Hepatocyte (in vitro differentiated cells): Measurements from ENCODE around the gene GTF2F2. TPM values are rescaled to one million over a fixed set of nuclear protein-coding genes. Genes with fewer than 3 reads are reported as not detected.

Source experiments
- DNase-seq: peaks from one replicate; pipeline ENCODE4 v3.0.0-alpha.2; 2016; ENCODE audit warnings: low spot score
- H2AFZ ChIP-seq: fragments of 200-600 bp; sonication (generic); 2 replicates; pipeline ENCODE4 v1.6.0; 2016; ENCODE audit warnings: antibody characterized with exemption, mild to moderate bottlenecking
- H3K27ac ChIP-seq: fragments of 200-600 bp; sonication (generic); 2 replicates; pipeline ENCODE4 v1.5.1; 2016; ENCODE audit warnings: mild to moderate bottlenecking
- H3K27me3 ChIP-seq: fragments of 200-600 bp; sonication (generic); 2 replicates; pipeline ENCODE4 v1.6.1; 2016
- H3K36me3 ChIP-seq: fragments of 200-600 bp; sonication (generic); replicated peaks from 2 replicates; pipeline ENCODE4 v1.5.1; 2016; ENCODE audit warnings: low read depth; ENCODE audit not compliant: insufficient read depth
- H3K4me1 ChIP-seq: fragments of 200-600 bp; sonication (generic); 2 replicates; pipeline ENCODE4 v1.5.1; 2016; ENCODE audit warnings: mild to moderate bottlenecking, moderate library complexity; ENCODE audit not compliant: insufficient read depth
- H3K4me2 ChIP-seq: fragments of 200-600 bp; sonication (generic); 2 replicates; pipeline ENCODE4 v1.6.0; 2016
- H3K4me3 ChIP-seq: fragments of 200-600 bp; sonication (generic); 2 replicates; pipeline ENCODE4 v1.5.1; 2016; ENCODE audit warnings: mild to moderate bottlenecking
- H3K79me2 ChIP-seq: fragments of 200-600 bp; sonication (generic); 2 replicates; pipeline ENCODE4 v1.6.0; 2017; ENCODE audit warnings: mild to moderate bottlenecking
- H3K9me2 ChIP-seq: fragments of 200-600 bp; sonication (generic); replicated peaks from 2 replicates; pipeline ENCODE4 v1.6.0; 2017; ENCODE audit warnings: mild to moderate bottlenecking; ENCODE audit not compliant: insufficient read depth
- H3K9me3 ChIP-seq: fragments of 200-600 bp; sonication (generic); 2 replicates; pipeline ENCODE4 v1.5.1; 2016; ENCODE audit warnings: low read depth, mild to moderate bottlenecking
- H4K20me1 ChIP-seq: fragments of 200-600 bp; sonication (generic); 2 replicates; pipeline ENCODE4 v1.6.0; 2016; ENCODE audit warnings: mild to moderate bottlenecking; ENCODE audit not compliant: insufficient read depth, poor library complexity, severe bottlenecking
- EZH2 ChIP-seq: fragments of 200-600 bp; sonication (generic); IDR thresholded peaks from 2 replicates; pipeline ENCODE4 v1.6.1; 2016; ENCODE audit warnings: antibody characterized with exemption, mild to moderate bottlenecking, borderline replicate concordance
- EZH2phosphoT487 ChIP-seq: fragments of 200-600 bp; sonication (generic); IDR thresholded peaks from one replicate; pipeline ENCODE4 v1.6.1; 2018; ENCODE audit warnings: antibody characterized with exemption, mild to moderate bottlenecking, low read depth, moderate library complexity; ENCODE audit not compliant: unreplicated experiment, severe bottlenecking
- WGBS: methylation state at CpG from one replicate; pipeline ENCODE4 v1.1.6; 2016; ENCODE audit warnings: low lambda C conversion rate; ENCODE audit errors: missing lambda C conversion rate; 5-methylcytosine and 5-hydroxymethylcytosine counted together
- polyA plus RNA-seq: library from polyadenylated mRNA; unstranded; fragments of >200 nt; fragmentation: Nextera tagmentation; extraction: Ambion mirVana; gene quantifications from 2 replicates; pipeline ENCODE4 v1.2.1, GENCODE V29; 2016
- total RNA-seq: library from RNA; depleted of rRNA; stranded (reverse); fragments of >200 nt; gene quantifications from 2 replicates; pipeline ENCODE4 v1.2.3, GENCODE V29; 2014
- TF ChIP-seq, protein P1 (sequence below): fragments of 200-600 bp; sonication (generic); IDR thresholded peaks from 2 replicates; pipeline ENCODE4 v1.5.1; 2016; ENCODE audit warnings: antibody characterized with exemption, mild to moderate bottlenecking; ENCODE audit not compliant: poor library complexity

The GTF2F2 gene
- total and polyA plus RNA-seq, 2 experiments from 2014 or later = 25.7 to 26.7 TPM

DNA sequence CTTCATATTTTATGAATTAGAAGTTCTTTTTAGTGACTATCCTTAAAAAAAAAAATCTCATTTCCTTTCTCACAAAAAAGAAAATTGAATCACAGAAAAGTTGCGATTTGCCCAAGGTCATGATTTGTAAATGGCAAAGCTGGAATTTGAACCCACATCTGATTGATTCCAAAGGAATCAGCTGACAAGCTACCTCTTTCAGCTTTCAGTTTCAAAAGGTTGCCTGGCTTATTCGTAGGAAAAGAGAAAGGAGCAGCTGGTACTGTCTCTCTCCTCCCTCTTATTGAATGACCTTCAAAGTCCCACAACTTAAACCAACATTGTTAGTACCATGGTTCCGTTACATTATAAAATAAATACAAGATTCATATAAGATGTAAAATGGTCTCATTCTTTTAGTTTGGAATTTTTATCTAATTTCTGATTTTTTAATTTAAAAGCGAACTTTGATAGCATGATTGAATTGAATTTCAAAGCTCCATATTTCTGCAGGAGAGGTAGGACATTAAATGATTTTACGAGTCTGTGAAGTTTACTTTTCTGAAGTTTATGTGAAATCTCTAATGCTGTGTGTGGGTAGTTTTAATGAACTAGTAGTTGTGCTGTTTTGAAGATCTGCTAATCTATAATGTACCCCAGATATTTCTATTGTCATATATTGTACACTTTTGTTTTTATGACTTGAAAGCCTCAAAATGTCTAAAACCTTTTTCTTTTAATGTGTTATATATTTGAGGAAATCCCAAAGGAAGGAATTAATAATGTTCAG, 99.0 kb downstream of the GTF2F2 start:
- TF ChIP-seq EZH2phosphoT487 (no peak), EZH2 (no peak)
- TF ChIP-seq, protein P1, sequence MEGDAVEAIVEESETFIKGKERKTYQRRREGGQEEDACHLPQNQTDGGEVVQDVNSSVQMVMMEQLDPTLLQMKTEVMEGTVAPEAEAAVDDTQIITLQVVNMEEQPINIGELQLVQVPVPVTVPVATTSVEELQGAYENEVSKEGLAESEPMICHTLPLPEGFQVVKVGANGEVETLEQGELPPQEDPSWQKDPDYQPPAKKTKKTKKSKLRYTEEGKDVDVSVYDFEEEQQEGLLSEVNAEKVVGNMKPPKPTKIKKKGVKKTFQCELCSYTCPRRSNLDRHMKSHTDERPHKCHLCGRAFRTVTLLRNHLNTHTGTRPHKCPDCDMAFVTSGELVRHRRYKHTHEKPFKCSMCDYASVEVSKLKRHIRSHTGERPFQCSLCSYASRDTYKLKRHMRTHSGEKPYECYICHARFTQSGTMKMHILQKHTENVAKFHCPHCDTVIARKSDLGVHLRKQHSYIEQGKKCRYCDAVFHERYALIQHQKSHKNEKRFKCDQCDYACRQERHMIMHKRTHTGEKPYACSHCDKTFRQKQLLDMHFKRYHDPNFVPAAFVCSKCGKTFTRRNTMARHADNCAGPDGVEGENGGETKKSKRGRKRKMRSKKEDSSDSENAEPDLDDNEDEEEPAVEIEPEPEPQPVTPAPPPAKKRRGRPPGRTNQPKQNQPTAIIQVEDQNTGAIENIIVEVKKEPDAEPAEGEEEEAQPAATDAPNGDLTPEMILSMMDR = no peak
- DNase-seq = peak; percentile 23
- H3K9me2 ChIP-seq = no peaks in the 10 kb centered on the region
- H3K4me2 ChIP-seq = no peak overlapping the region
- no peak overlapping the region for H3K4me3 ChIP-seq
- 76% methylated on average over 5 of the region's 5 CpGs for WGBS
- no peaks in the 10 kb centered on the region for H3K9me3 ChIP-seq
- peak overlapping the region; percentile 3 for H3K27ac ChIP-seq
- H2AFZ ChIP-seq = no peak overlapping the region
- H3K27me3 ChIP-seq = no peaks in the 10 kb centered on the region
- no peaks in the 10 kb centered on the region for H3K36me3 ChIP-seq
- H3K4me1 ChIP-seq = no peaks in the 10 kb centered on the region
- H3K79me2 ChIP-seq = peaks cover 5% of the 10 kb centered on the region
- H4K20me1 ChIP-seq = no peaks in the 10 kb centered on the region

GRCh38 chr13:45219938-45220375, 99.6 kb downstream of the GTF2F2 start:
- H3K27me3 ChIP-seq = no peaks in the 10 kb centered on the region
- no peaks in the 10 kb centered on the region for H4K20me1 ChIP-seq
- DNase-seq = no peak
- H3K27ac ChIP-seq = peak overlapping the region; percentile 1
- no peaks in the 10 kb centered on the region for H3K36me3 ChIP-seq
- TF ChIP-seq EZH2 = no peak
- no peak for TF ChIP-seq EZH2phosphoT487
- TF ChIP-seq, protein P1 = no peak
- no peaks in the 10 kb centered on the region for H3K4me1 ChIP-seq
- H2AFZ ChIP-seq = no peak overlapping the region
- H3K9me3 ChIP-seq = no peaks in the 10 kb centered on the region
- H3K4me3 ChIP-seq = no peak overlapping the region
- 86% methylated on average over 4 of the region's 4 CpGs for WGBS
- peaks cover 11% of the 10 kb centered on the region for H3K79me2 ChIP-seq
- H3K9me2 ChIP-seq = no peaks in the 10 kb centered on the region
- no peak overlapping the region for H3K4me2 ChIP-seq

DNA sequence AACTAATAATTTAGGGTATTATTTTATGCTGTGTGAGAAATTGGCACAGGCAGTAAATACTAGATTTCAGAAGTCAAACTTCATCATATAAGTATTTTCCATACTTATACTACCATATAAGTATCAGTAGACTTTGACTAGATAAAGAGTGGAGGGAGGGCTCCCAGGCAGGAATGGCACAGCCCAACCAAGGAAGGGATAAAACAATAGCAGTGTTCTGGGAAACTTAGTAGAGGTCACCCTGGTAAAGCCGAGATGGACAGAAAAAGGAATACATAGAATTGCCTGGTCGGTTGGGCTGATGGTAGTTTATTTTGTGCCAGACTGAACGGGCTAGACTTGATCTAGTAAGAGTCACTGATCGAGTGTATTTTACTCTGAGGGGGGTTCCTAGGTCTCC, 100.1 kb downstream of the GTF2F2 start:
- Histone ChIP-seq H4K20me1 (no peaks in the 10 kb centered on the region), H2AFZ (no peak overlapping the region), H3K4me3 (no peak overlapping the region), H3K27ac (peak overlapping the region; percentile 1), H3K4me1 (no peaks in the 10 kb centered on the region), H3K27me3 (no peaks in the 10 kb centered on the region), H3K36me3 (no peaks in the 10 kb centered on the region), H3K9me3 (no peaks in the 10 kb centered on the region), H3K79me2 (peaks cover 11% of the 10 kb centered on the region), H3K9me2 (no peaks in the 10 kb centered on the region), H3K4me2 (no peak overlapping the region)
- WGBS = 96% methylated on average over 4 of the region's 4 CpGs
- DNase-seq = no peak
- TF ChIP-seq EZH2 = no peak

- Histone ChIP-seq H3K79me2 (peaks cover 12% of the 10 kb centered on the region), H3K9me2 (no peaks in the 10 kb centered on the region), H3K4me1 (no peaks in the 10 kb centered on the region), H3K9me3 (no peaks in the 10 kb centered on the region), H3K4me3 (no peak overlapping the region), H3K4me2 (no peak overlapping the region), H4K20me1 (no peaks in the 10 kb centered on the region), H3K36me3 (no peaks in the 10 kb centered on the region), H3K27me3 (no peaks in the 10 kb centered on the region), H3K27ac (no peak overlapping the region), H2AFZ (no peak overlapping the region)
- TF ChIP-seq, protein P1 = no peak
- TF ChIP-seq EZH2 (no peak), EZH2phosphoT487 (no peak)
- no peak for DNase-seq
- WGBS = 74% methylated on average over 3 of the region's 3 CpGs
These were observed 102.2 kb downstream of the GTF2F2 start for GRCh38 chr13:45222516-45222915.
